Activated CD4-positive, alpha-beta T cell treated with anti-CD3 and anti-CD28 coated beads, Interleukin-2, amount 50 U/mL, for 48 hours (primary cell): Measurements from ENCODE around the gene OPN3.
"Not testable (repeated sequence)": the region's sequence is repeated elsewhere in the genome, so short reads cannot be mapped to it uniquely, and the experiment has no call there.

Source experiments
- DNase-seq, 2 experiments: peaks; one replicate each; pipeline ENCODE4 v3.0.0-alpha.2; 2020

OPN3 gene

GRCh38 chr1:241640149-241640866 lies at the start of gene OPN3, which contains the start of gene CHML:
Gene OPN3, minus strand, starts transcription at chr1:241640369. Its CDS starts 115 bp downstream, at chr1:241640254.
Gene CHML, minus strand, starts transcription at chr1:241640369. Its CDS starts 4,603 bp downstream, at chr1:241635766.
- peak; percentile 93 to 94 for DNase-seq

- DNase-seq, result no peak
Observed at GRCh38 chr1:241688940-241689368, 48.8 kb upstream of the OPN3 start.

GRCh38 chr1:241684108-241684507 lies 43.9 kb upstream of the OPN3 start:
- no peak for DNase-seq

- DNase-seq, result no peak
Observed at GRCh38 chr1:241682921-241683320, 42.8 kb upstream of the OPN3 start.

- not testable (repeated sequence) for DNase-seq
Observed at GRCh38 chr1:241681861-241682448, 41.8 kb upstream of the OPN3 start.

- no peak for DNase-seq
Observed at GRCh38 chr1:241679961-241680360, 39.8 kb upstream of the OPN3 start.

- DNase-seq, result no peak
Observed at GRCh38 chr1:241679404-241679803, 39.2 kb upstream of the OPN3 start.

GRCh38 chr1:241678536-241678935 lies 38.4 kb upstream of the OPN3 start:
- DNase-seq, result no peak

GRCh38 chr1:241677201-241677600 lies 37.0 kb upstream of the OPN3 start:
- DNase-seq, result no peak

- no peak for DNase-seq
Observed at GRCh38 chr1:241675983-241676382, 35.8 kb upstream of the OPN3 start.

GRCh38 chr1:241674805-241675384 lies 34.7 kb upstream of the OPN3 start:
- DNase-seq, result no peak

GRCh38 chr1:241672301-241672700 lies 32.1 kb upstream of the OPN3 start:
- DNase-seq, result no peak

GRCh38 chr1:241666419-241666818 lies 26.2 kb upstream of the OPN3 start:
- DNase-seq, result no peak

GRCh38 chr1:241660424-241660972 lies 20.3 kb upstream of the OPN3 start:
- DNase-seq, result no peak

- DNase-seq, result not testable (repeated sequence)
Observed at GRCh38 chr1:241659016-241659415, 18.8 kb upstream of the OPN3 start.

GRCh38 chr1:241658081-241658793 lies 18.1 kb upstream of the OPN3 start:
- DNase-seq, result no peak

- DNase-seq, result no peak
Observed at GRCh38 chr1:241654641-241655040, 14.5 kb upstream of the OPN3 start.

GRCh38 chr1:241654019-241654418 lies 13.8 kb upstream of the OPN3 start:
- DNase-seq, result no peak

- DNase-seq, result no peak
Observed at GRCh38 chr1:241652012-241652411, 11.8 kb upstream of the OPN3 start, which contains the start of gene WDR64. Gene WDR64, plus strand, starts transcription at chr1:241652281. Its CDS starts 204 bp downstream, at chr1:241652485.

GRCh38 chr1:241648159-241648558 lies 8.0 kb upstream of the OPN3 start:
- DNase-seq, result no peak

GRCh38 chr1:241647658-241648057 lies 7.5 kb upstream of the OPN3 start:
- no peak for DNase-seq

GRCh38 chr1:241646201-241646600 lies 6.0 kb upstream of the OPN3 start:
- no peak for DNase-seq

GRCh38 chr1:241645199-241645598 lies 5.0 kb upstream of the OPN3 start:
- no peak for DNase-seq
